Loucy (cell line): Measurements from ENCODE around the gene KLRC2.
A peak's percentile ranks its signal among the peaks of the same experiment; 100 is the strongest.
"Not testable (repeated sequence)": the region's sequence is repeated elsewhere in the genome, so short reads cannot be mapped to it uniquely, and the experiment has no call there.

ENCODE experiments used
- H2AFZ ChIP-seq: fragments of 200-600 bp; sonication (generic); 2 replicates; pipeline ENCODE4 v1.6.0; 2016; ENCODE audit warnings: antibody characterized with exemption, mild to moderate bottlenecking, low read length, moderate library complexity
- H3F3A ChIP-seq: fragments of 200-600 bp; 2 replicates; pipeline ENCODE4 v1.6.0; 2016; ENCODE audit warnings: antibody characterized with exemption, low read depth, mild to moderate bottlenecking
- H3K27me3 ChIP-seq: fragments of 200-600 bp; sonication (generic); 2 replicates; pipeline ENCODE4 v1.6.1; 2014; ENCODE audit warnings: low read length, mild to moderate bottlenecking; ENCODE audit not compliant: insufficient read depth, poor library complexity, severe bottlenecking
- H3K36me3 ChIP-seq: fragments of 200-600 bp; sonication (generic); 2 replicates; pipeline ENCODE4 v1.6.1; 2016; ENCODE audit warnings: low read length; ENCODE audit not compliant: insufficient read depth
- H3K4me1 ChIP-seq: fragments of 200-600 bp; sonication (generic); 2 replicates; pipeline ENCODE4 v1.5.1; 2014; ENCODE audit warnings: low read length, mild to moderate bottlenecking; ENCODE audit not compliant: insufficient read depth, poor library complexity, severe bottlenecking
- H3K4me2 ChIP-seq: fragments of 200-600 bp; sonication (generic); 2 replicates; pipeline ENCODE4 v1.6.0; 2014; ENCODE audit warnings: antibody characterized with exemption, low read length, low read depth, mild to moderate bottlenecking; ENCODE audit not compliant: poor library complexity, severe bottlenecking
- H3K4me3 ChIP-seq: fragments of 200-600 bp; sonication (generic); 2 replicates; pipeline ENCODE4 v1.5.1; 2014; ENCODE audit warnings: low read length, mild to moderate bottlenecking, mixed read lengths; ENCODE audit not compliant: poor library complexity, severe bottlenecking
- H3K79me2 ChIP-seq: fragments of 200-600 bp; sonication (generic); 2 replicates; pipeline ENCODE4 v1.6.1; 2014; ENCODE audit warnings: low read length; ENCODE audit not compliant: insufficient read depth
- H3K9ac ChIP-seq: fragments of 200-600 bp; sonication (generic); 2 replicates; pipeline ENCODE4 v1.6.0; 2014; ENCODE audit warnings: mild to moderate bottlenecking, low read depth, low read length, moderate library complexity; ENCODE audit not compliant: poor library complexity, severe bottlenecking
- H3K9me2 ChIP-seq: fragments of 200-600 bp; sonication (generic); replicated peaks from 2 replicates; pipeline ENCODE4 v1.6.1; 2016; ENCODE audit warnings: low read depth, low read length, mixed read lengths
- H3K9me3 ChIP-seq: fragments of 200-600 bp; sonication (generic); 2 replicates; pipeline ENCODE4 v1.6.1; 2014; ENCODE audit warnings: mild to moderate bottlenecking, antibody characterized with exemption, low read length, low read depth; ENCODE audit not compliant: insufficient read depth
- H4K20me1 ChIP-seq: fragments of 200-600 bp; sonication (generic); 2 replicates; pipeline ENCODE4 v1.6.0; 2014; ENCODE audit warnings: antibody characterized with exemption, low read length, mild to moderate bottlenecking; ENCODE audit not compliant: insufficient read depth, poor library complexity, severe bottlenecking
- CTCF ChIP-seq: fragments of 200-600 bp; sonication (generic); conservative IDR thresholded peaks from 2 replicates; pipeline ENCODE4 v1.5.1; 2014; ENCODE audit warnings: mild to moderate bottlenecking, antibody characterized with exemption, low read length
- EZH2phosphoT487 ChIP-seq: fragments of 200-600 bp; IDR thresholded peaks from 2 replicates; pipeline ENCODE4 v1.6.1; 2018; ENCODE audit warnings: antibody characterized with exemption, mild to moderate bottlenecking, moderate library complexity, borderline replicate concordance

Gene KLRC2

GRCh38 chr12:10388624-10389413 is 47.0 kb downstream of the KLRC2 start:
- Histone ChIP-seq H3F3A (no peaks in the 10 kb centered on the region), H3K9me2 (no peaks in the 10 kb centered on the region), H4K20me1 (no peaks in the 10 kb centered on the region), H3K9me3 (no peaks in the 10 kb centered on the region), H3K9ac (peak overlapping the region; percentile 39), H3K4me1 (peaks cover 35% of the 10 kb centered on the region), H3K36me3 (no peaks in the 10 kb centered on the region), H3K79me2 (no peaks in the 10 kb centered on the region), H3K27me3 (no peaks in the 10 kb centered on the region), H3K4me3 (peak overlapping the region; percentile 14), H3K4me2 (peak overlapping the region; percentile 52), H2AFZ (no peak overlapping the region)
- no peak for TF ChIP-seq EZH2phosphoT487

- H2AFZ ChIP-seq, H4K20me1 ChIP-seq, H3K4me2 ChIP-seq, H3K9ac ChIP-seq, H3K27me3 ChIP-seq, H3K9me3 ChIP-seq, H3K4me3 ChIP-seq, H3K36me3 ChIP-seq, H3K9me2 ChIP-seq, H3F3A ChIP-seq, H3K79me2 ChIP-seq: not testable (repeated sequence)
- H3K4me1 ChIP-seq = peaks cover 22% of the 10 kb centered on the region
These were observed 48.3 kb downstream of the KLRC2 start for GRCh38 chr12:10387498-10387897.

- Histone ChIP-seq H3K4me3 (no peak overlapping the region), H3F3A (no peaks in the 10 kb centered on the region), H3K9ac (no peak overlapping the region), H3K4me1 (peaks cover 22% of the 10 kb centered on the region), H3K27me3 (no peaks in the 10 kb centered on the region), H3K36me3 (no peaks in the 10 kb centered on the region), H4K20me1 (no peaks in the 10 kb centered on the region), H3K9me2 (no peaks in the 10 kb centered on the region), H3K9me3 (no peaks in the 10 kb centered on the region), H3K4me2 (no peak overlapping the region), H3K79me2 (no peaks in the 10 kb centered on the region), H2AFZ (no peak overlapping the region)
- TF ChIP-seq EZH2phosphoT487 (no peak), CTCF (no peak)
These were observed 49.0 kb downstream of the KLRC2 start for GRCh38 chr12:10386857-10387256.

- Histone ChIP-seq H2AFZ (no peak overlapping the region), H3K4me1 (peaks cover 16% of the 10 kb centered on the region), H3K9me2 (no peaks in the 10 kb centered on the region), H3K36me3 (no peaks in the 10 kb centered on the region), H3K4me2 (no peak overlapping the region), H3K4me3 (no peak overlapping the region), H3F3A (no peaks in the 10 kb centered on the region), H3K9me3 (no peaks in the 10 kb centered on the region), H4K20me1 (no peaks in the 10 kb centered on the region), H3K27me3 (no peaks in the 10 kb centered on the region), H3K79me2 (no peaks in the 10 kb centered on the region), H3K9ac (no peak overlapping the region)
- TF ChIP-seq CTCF = no peak
- TF ChIP-seq EZH2phosphoT487 = no peak
These were observed 50.6 kb downstream of the KLRC2 start for GRCh38 chr12:10385166-10385613.
